ENCODE data around the gene TIMP1.

TIMP1 gene

GRCh38 chrX:47581731-47582647 is at the start of gene TIMP1:
TIMP1 (plus strand) TSS chrX:47582436; CDS start chrX:47583416, 980 bp downstream.
- peak; percentile 99 for FAIRE-seq

GRCh38 chrX:47539860-47540259 is 42.4 kb upstream of the TIMP1 start:
- DNase-seq (ENCODE audit: extremely low spot score, insufficient read length, low read depth): no peak
- no peak for FAIRE-seq

More at GRCh38 chrX:47581731-47582647, at the start of gene TIMP1:
- peak; percentile 64 for DNase-seq (ENCODE audit: extremely low spot score, insufficient read length, low read depth)

- DNase-seq (ENCODE audit: extremely low spot score, insufficient read length, low read depth) (no peak), FAIRE-seq (peak; percentile 15)
These were observed 41.3 kb upstream of the TIMP1 start for GRCh38 chrX:47540754-47541538.

GRCh38 chrX:47543496-47543895 is 38.7 kb upstream of the TIMP1 start:
- FAIRE-seq: no peak
- no peak for DNase-seq (ENCODE audit: extremely low spot score, insufficient read length, low read depth)

GRCh38 chrX:47556045-47556623 is 26.1 kb upstream of the TIMP1 start:
- peak; percentile 100 for FAIRE-seq
- peak; percentile 28 for DNase-seq (ENCODE audit: extremely low spot score, insufficient read length, low read depth)

- FAIRE-seq (no peak), DNase-seq (ENCODE audit: extremely low spot score, insufficient read length, low read depth) (no peak)
These were observed 23.8 kb upstream of the TIMP1 start for GRCh38 chrX:47558436-47558835.

GRCh38 chrX:47560179-47560933 is 21.9 kb upstream of the TIMP1 start:
- FAIRE-seq: peak; percentile 60

GRCh38 chrX:47560934-47561658 is 21.1 kb upstream of the TIMP1 start, which contains the start of gene ARAF:
ARAF (plus strand) TSS chrX:47561205; CDS start chrX:47562968, 1,763 bp downstream.
- DNase-seq (ENCODE audit: extremely low spot score, insufficient read length, low read depth): peak; percentile 75
- FAIRE-seq: peak; percentile 100

More at GRCh38 chrX:47560179-47560933, 21.9 kb upstream of the TIMP1 start:
- DNase-seq (ENCODE audit: extremely low spot score, insufficient read length, low read depth): no peak

- DNase-seq (ENCODE audit: extremely low spot score, insufficient read length, low read depth) (no peak), FAIRE-seq (no peak)
These were observed 20.5 kb upstream of the TIMP1 start for GRCh38 chrX:47561659-47562151.

GRCh38 chrX:47562615-47563243 is 19.5 kb upstream of the TIMP1 start:
- FAIRE-seq: peak; percentile 77

GRCh38 chrX:47563801-47564315 is 18.4 kb upstream of the TIMP1 start:
- FAIRE-seq: no peak

More at GRCh38 chrX:47562615-47563243, 19.5 kb upstream of the TIMP1 start:
- no peak for DNase-seq (ENCODE audit: extremely low spot score, insufficient read length, low read depth)

GRCh38 chrX:47564438-47565085 is 17.7 kb upstream of the TIMP1 start:
- FAIRE-seq (no peak), DNase-seq (ENCODE audit: extremely low spot score, insufficient read length, low read depth) (no peak)

More at GRCh38 chrX:47563801-47564315, 18.4 kb upstream of the TIMP1 start:
- no peak for DNase-seq (ENCODE audit: extremely low spot score, insufficient read length, low read depth)

- DNase-seq (ENCODE audit: extremely low spot score, insufficient read length, low read depth) (no peak), FAIRE-seq (no peak)
These were observed 15.4 kb upstream of the TIMP1 start for GRCh38 chrX:47566841-47567240.

GRCh38 chrX:47568656-47569295 is 13.5 kb upstream of the TIMP1 start:
- DNase-seq (ENCODE audit: extremely low spot score, insufficient read length, low read depth): no peak
- FAIRE-seq: no peak

GRCh38 chrX:47570794-47571193 is 11.4 kb upstream of the TIMP1 start:
- DNase-seq (ENCODE audit: extremely low spot score, insufficient read length, low read depth): no peak
- no peak for FAIRE-seq

GRCh38 chrX:47571215-47571614 is 11.0 kb upstream of the TIMP1 start:
- FAIRE-seq: no peak
- no peak for DNase-seq (ENCODE audit: extremely low spot score, insufficient read length, low read depth)

GRCh38 chrX:47571896-47572295 is 10.3 kb upstream of the TIMP1 start:
- no peak for FAIRE-seq
- no peak for DNase-seq (ENCODE audit: extremely low spot score, insufficient read length, low read depth)

Measured in GM18507 (cell line).